Retina (tissue), 1 donor: ENCODE measurements around the gene CBX7.

Experiments used
- DNase-seq: peaks from one replicate; pipeline ENCODE4 v3.0.0-alpha.2; 2016

CBX7 gene

GRCh38 chr22:39122772-39123470 lies 29.6 kb downstream of the CBX7 start:
- no peak for DNase-seq

- DNase-seq = no peak
Observed at GRCh38 chr22:39120983-39121382, 31.5 kb downstream of the CBX7 start.

GRCh38 chr22:39117585-39118191 lies 34.8 kb downstream of the CBX7 start:
- DNase-seq = no peak

GRCh38 chr22:39115977-39116621 lies 36.4 kb downstream of the CBX7 start:
- DNase-seq = no peak

- no peak for DNase-seq
Observed at GRCh38 chr22:39115570-39115969, 36.9 kb downstream of the CBX7 start.

GRCh38 chr22:39114112-39114511 lies 38.4 kb downstream of the CBX7 start:
- DNase-seq = no peak

- DNase-seq = no peak
Observed at GRCh38 chr22:39110631-39111561, 41.6 kb downstream of the CBX7 start.

- no peak for DNase-seq
Observed at GRCh38 chr22:39109361-39109760, 43.1 kb downstream of the CBX7 start.

- DNase-seq = no peak
Observed at GRCh38 chr22:39108487-39108886, 44.0 kb downstream of the CBX7 start.

GRCh38 chr22:39106326-39106725 lies 46.2 kb downstream of the CBX7 start:
- DNase-seq = no peak

- DNase-seq = no peak
Observed at GRCh38 chr22:39103431-39103830, 49.0 kb downstream of the CBX7 start.

GRCh38 chr22:39101226-39101625 lies 51.3 kb downstream of the CBX7 start:
- DNase-seq = no peak

- no peak for DNase-seq
Observed at GRCh38 chr22:39098576-39098975, 53.9 kb downstream of the CBX7 start.

- no peak for DNase-seq
Observed at GRCh38 chr22:39098026-39098425, 54.5 kb downstream of the CBX7 start.

- DNase-seq = no peak
Observed at GRCh38 chr22:39097098-39098020, 55.1 kb downstream of the CBX7 start, which contains the start of gene APOBEC3H. Gene APOBEC3H, plus strand, starts transcription at chr22:39097244. Its CDS starts 3,035 bp downstream, at chr22:39100279.

GRCh38 chr22:39095971-39096370 lies 56.5 kb downstream of the CBX7 start:
- no peak for DNase-seq

GRCh38 chr22:39094717-39095389 lies 57.6 kb downstream of the CBX7 start:
- no peak for DNase-seq

- no peak for DNase-seq
Observed at GRCh38 chr22:39092111-39092862, 60.2 kb downstream of the CBX7 start.

GRCh38 chr22:39091126-39092081 lies 61.1 kb downstream of the CBX7 start:
- DNase-seq = no peak
